HG02678 (cell line): ENCODE measurements around the gene FLVCR2.

Experiments
- ATAC-seq: cut with Tn5 transposase; IDR thresholded peaks from one replicate; pipeline ENCODE4 v1.9.1; 2021; ENCODE audit warnings: mild to moderate bottlenecking, moderate library complexity; ENCODE audit not compliant: unreplicated experiment

Gene FLVCR2

GRCh38 chr14:75626863-75627262, 48.4 kb downstream of the FLVCR2 start:
- no peak for ATAC-seq

DNA sequence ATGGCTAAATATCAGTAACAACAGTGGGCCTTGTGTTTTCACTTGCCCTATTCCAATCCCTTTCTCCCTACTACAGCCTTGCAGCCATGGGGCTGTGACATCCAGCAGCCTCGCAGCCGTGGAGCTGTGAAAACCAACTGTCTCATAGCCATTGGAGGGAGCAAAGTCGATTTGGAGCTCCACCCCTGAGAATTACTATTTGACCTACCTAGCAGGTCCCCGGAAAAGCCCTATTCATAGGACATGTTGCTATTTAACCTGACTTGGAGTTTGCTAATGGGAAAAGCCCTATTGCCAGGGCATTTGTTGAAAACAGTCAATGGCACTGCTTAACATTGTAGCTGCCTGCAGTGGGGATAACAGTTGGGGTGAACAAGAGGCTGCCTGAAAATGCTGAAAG, 49.0 kb downstream of the FLVCR2 start:
- ATAC-seq, result no peak

DNA sequence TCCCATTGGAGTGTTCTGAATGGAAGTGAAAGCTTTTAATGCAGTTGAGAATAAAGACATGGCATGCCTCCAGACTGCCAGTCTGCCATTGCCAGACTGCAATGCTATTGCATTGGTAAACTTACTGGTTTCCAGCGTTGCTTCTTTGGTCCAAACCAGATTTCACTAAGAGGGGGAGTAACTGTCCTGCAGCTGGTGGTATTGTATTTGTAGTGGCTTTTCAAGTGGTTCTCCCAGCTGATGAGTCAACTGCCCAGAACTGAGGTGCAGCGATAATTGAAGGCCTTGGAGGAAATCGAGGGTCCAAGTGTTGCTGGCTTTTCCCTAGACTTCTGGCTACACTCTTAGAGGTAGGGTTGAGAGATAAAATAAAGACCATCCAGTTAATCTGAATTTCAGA, 50.4 kb downstream of the FLVCR2 start:
- no peak for ATAC-seq

GRCh38 chr14:75630695-75631452, 52.5 kb downstream of the FLVCR2 start:
- ATAC-seq, result no peak

DNA sequence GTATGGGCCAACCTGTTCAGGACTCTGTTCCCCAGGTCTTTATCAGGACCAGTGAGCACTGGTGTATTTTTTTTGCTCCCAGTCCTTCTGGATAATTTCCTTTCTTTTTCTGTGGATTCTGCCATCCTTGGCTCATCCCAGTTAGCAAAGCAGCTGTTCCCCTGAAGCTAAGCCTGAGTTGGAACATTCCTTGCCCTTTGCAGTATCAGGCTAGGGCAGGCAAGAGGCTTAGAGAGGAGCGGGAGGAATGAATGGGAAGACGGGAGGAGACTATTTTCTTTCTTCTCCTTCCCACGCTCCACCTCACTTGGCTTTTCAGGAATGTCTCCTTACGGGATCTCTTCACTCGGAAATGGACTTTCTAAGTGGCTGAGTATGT, 53.0 kb downstream of the FLVCR2 start:
- ATAC-seq, result no peak

DNA sequence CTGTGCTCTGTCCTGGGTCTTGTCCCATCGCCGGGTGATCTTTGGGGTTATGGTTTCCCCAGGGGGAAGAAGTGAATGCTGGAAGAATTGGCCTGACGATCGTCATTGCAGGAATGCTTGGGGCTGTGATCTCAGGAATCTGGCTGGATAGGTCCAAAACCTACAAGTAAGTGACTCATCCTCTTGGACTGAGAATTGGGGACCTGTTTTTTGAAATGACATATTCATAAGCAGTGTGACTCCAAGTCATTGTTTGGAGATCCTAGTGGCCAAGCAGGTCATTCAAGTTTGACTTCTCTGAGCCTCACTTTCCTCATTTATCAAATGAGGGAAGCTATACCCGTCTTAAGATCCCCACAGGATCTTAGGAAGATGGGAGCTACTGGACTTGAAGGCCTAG, 56.4 kb downstream of the FLVCR2 start:
- no peak for ATAC-seq

DNA sequence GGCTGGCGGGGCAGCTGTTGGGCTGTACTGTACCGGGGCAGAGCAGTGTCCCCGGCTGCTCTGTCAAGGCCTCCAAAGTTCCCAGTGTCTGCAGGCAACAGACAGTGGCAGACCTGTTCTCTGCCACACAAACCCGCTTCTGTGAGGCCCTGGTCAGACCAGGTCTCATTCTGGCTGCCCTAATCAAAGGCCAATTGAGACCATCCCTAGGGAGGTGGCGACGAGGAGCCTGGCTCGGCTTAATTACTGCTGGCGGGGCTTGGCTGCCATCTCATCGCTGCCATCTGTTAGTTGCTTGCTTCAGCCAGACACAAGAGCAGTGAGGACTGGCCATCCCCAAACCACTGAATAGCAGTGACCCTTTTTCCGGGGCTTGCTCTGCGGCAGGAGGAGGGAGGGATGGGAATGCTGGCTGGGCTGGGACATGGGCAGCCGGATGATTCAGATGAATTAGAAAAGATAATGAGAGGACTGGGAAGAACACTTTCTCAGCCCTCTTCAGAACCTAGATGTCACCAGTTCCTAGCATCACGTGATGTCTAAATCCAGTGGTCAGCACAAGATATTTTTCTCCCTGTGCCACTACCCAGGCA, 57.8 kb downstream of the FLVCR2 start:
- ATAC-seq, result no peak

- ATAC-seq, result no peak
Measured at GRCh38 chr14:75640876-75641275, 62.5 kb downstream of the FLVCR2 start.

GRCh38 chr14:75643985-75644384, 65.6 kb downstream of the FLVCR2 start:
- ATAC-seq, result no peak

GRCh38 chr14:75645056-75645455, 66.6 kb downstream of the FLVCR2 start:
- ATAC-seq, result no peak

DNA sequence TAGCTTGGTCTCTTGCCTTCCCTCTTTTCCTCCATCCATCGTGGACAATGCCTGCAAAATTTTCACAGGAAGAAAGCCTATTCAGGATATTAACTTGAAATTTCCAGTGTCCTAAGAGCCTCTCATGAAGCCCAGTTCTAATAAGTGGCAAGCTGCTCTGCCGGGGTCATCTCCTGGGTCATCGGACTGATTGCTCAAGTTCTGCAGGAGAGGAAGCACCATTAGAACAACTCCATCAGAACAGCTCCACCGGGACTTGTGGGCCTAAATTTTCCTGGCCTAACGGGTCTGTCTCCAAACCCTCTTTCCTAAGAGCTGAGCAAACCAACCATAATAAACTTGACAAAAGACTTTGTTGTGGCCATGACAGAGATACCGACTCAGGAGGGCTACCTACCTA, 68.3 kb downstream of the FLVCR2 start:
- ATAC-seq, result no peak

DNA sequence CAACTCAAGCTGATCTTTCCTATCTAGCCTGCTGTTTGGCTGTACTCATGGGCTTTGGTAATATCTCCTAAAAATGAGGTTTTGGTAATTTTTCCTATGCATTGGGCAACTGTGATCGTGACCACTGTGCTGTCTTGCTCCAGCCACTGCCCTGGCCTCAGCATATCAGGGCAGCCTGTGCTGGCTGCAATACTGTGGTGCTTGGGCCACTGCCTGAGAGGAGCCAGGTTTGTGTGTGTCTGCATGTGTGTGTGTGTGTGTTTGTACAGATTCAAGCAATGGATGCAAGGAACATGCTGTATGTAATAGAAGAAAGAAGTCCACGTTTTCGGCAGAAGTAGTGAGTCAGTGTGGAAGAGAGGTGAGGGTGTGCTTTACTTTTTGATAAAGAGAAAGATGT, 69.2 kb downstream of the FLVCR2 start:
- no peak for ATAC-seq

DNA sequence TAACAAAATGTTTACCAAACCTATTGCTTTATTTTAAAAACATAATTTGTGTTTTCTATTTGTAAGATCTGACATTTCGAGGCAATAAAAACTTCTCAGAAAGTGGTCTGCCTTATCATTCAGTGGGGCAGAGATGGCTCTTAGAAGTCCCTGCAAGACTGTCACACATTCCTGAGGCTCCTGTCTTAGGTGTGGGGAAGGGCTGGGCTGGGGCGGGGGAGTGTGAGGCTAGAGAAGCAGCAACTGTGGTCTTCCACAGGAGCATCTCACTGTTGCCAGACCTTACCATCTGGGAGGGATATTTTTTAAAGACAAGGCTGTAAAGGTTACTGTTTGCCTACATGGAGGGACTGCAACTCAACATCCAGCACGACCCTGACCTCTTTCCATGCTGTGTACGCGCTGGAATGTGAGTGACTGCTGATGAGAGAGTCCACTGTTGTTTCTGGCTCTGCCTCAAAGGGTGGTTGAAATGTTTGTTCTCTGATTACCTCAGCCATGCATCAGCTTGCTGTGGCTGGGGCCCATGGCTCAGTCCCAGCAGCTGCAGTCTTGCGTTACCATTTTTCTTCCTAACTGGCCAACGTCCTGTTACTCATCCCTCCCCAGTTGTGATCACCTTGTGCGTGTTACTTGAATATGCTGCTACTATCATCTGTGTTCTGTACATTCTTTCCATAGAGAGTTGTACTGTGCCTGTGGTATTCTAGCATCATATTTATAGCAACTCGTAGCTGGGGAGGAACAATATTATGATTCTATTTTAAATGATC, 69.8 kb downstream of the FLVCR2 start:
- no peak for ATAC-seq

- no peak for ATAC-seq
Measured at GRCh38 chr14:75649337-75649736, 70.9 kb downstream of the FLVCR2 start.

- no peak for ATAC-seq
Measured at GRCh38 chr14:75649773-75650172, 71.4 kb downstream of the FLVCR2 start.

DNA sequence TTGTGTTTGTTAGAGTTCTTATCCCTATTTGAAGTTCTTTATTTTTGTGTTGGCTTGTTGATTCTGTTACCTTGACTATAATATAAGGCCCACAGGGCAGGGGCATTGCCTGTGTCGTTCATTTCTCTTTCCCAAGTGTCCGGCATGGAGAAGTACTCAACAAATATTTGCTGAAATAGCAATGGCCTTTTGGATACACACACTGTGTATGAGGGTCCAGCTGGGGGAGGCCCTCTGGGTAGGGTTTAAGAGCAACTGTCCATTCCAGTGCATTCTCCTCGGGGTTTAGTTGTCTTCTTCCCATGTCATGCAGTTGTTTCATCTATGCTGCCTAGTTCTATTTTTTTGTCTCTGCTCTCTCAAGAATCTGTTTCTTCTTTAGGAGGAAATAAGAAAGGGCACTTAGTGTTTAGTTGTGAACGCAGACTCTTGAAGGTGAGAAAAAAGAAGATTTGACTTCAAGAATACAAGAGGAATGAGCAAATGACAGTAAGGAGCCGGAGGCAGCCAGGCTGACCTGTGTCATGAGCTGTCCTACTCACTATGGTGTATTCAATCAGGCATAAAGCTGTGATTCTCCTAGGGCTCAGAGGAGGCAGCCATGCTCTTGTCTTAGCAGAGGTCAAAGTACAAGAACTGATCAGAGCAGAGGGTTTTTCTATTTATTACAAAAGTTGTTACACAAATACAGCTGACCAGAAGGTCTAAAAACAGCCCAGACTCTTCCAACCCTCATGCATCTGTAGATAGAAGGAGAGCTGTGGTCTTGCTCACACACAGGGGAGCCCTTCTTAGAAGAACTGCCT, 72.0 kb downstream of the FLVCR2 start:
- no peak for ATAC-seq

DNA sequence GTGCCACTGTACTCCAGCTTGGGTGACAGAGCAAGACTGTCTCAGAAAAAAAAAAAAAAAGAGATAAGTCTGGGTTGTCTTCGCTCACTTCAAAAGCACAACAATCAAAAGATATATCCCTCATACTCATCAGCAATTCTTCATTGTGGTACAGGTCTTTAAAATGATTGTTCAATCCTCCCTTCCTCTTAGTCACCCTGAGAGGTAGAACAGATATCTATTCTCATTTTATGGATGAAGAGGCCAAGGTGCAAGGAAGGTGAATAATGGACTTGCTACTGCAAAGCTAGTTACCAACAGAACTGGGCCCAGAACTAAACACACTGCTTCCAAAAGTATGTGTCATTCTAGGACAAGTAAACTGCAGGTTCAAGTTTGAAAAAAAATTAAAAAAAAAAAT, 75.1 kb downstream of the FLVCR2 start:
- ATAC-seq, result no peak

GRCh38 chr14:75654127-75654732, 75.8 kb downstream of the FLVCR2 start:
- ATAC-seq, result no peak

DNA sequence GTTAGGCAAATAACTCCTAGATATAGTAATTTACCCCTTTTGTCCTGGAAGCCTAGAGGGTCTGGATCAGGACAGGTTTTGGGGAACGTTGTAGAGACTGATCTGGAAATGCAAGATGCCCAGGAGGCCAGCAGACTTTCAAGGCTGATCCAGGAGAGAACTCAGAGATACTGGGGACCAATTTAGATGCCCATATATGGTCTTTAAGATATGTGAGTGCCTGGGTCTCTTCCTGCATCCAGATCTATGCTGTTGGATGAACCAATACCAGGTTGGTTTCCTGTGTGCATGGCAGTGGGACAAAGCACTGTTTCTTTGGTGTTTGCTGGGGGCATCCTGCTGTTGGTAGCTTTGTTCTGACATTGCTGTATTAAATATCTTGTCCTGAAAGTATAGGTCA, 76.8 kb downstream of the FLVCR2 start:
- no peak for ATAC-seq

DNA sequence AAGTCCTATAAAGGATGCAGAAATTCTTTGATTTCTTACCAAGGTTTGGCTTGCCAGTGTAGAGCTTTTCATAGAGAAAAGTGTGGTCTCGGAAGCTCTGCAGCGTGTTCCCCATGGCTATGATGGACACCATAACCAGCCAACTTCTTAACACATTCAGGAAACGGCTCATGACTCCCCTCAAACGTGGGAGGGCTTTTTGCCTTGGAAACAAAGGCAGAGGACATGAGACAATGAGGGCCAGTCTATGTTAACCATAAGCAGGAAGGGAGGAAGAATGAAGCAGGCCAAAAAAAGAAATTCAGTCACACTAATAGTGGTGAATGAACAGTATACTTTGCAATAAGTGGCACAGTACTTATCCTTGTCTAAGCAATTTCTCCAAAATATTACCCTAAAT, 78.9 kb downstream of the FLVCR2 start:
- ATAC-seq, result no peak

GRCh38 chr14:75658957-75659356, 80.5 kb downstream of the FLVCR2 start:
- ATAC-seq, result no peak
